Measurements from ENCODE around the gene CACHD1.

- no peak for TF ChIP-seq CTCF (IDR thresholded peaks at IDR 0.05; ENCODE audit: insufficient read depth, low read length)
- TF ChIP-seq POLR2AphosphoS5 (IDR thresholded peaks at IDR 0.05; ENCODE audit: low read depth) = no peak
- no peak for TF ChIP-seq REST (IDR thresholded peaks at IDR 0.05; ENCODE audit: insufficient replicate concordance, low read depth)
- TF ChIP-seq GABPA (IDR thresholded peaks at IDR 0.05; ENCODE audit: low read depth) = no peak
Observed at GRCh38 chr1:64471218-64472039, 1.5 kb downstream of the CACHD1 start.

All from HL-60 (cell line).